Endothelial cell of umbilical vein (primary cell): ENCODE data around the gene GMCL1. TPM values are rescaled to one million over a fixed set of nuclear protein-coding genes. Genes with fewer than 3 reads are reported as not detected.

ENCODE experiments used
- BruUV-seq: library from RNA; stranded (reverse); fragments of 400-500 nt; replicated peaks from 2 replicates; lab custom pipeline; 2021; lab: Mats Ljungman, UMichigan
- CTCF ChIA-PET: fragments of 300-600, 350-600 bp; sonication (Branson Sonifier 250); formaldehyde crosslinking; loops from one replicate; lab custom pipeline; 2021; ENCODE audit warnings: antibody characterized with exemption, inconsistent platforms; lab: Charles Lee
- POLR2A ChIA-PET: fragments of 300-600, 350-600 bp; sonication (Branson Sonifier 250); formaldehyde crosslinking; loops from one replicate; lab custom pipeline; 2021; ENCODE audit warnings: antibody characterized with exemption, inconsistent platforms; lab: Charles Lee
- DNase-seq: peaks from one replicate; pipeline ENCODE4 v3.0.0-alpha.2; 2011; ENCODE audit warnings: low read depth, low spot score
- FAIRE-seq: peaks from 2 replicates; lab custom pipeline; 2011; peaks lifted over from hg19 to GRCh38; lab: Jason Lieb, UNC
- H2AFZ ChIP-seq: 2 replicates; pipeline ENCODE4 v1.6.0; 2012; ENCODE audit warnings: low read depth, low read length, control low read depth, inconsistent platforms
- H3K27ac ChIP-seq: 2 replicates; pipeline ENCODE4 v1.5.1; 2011; ENCODE audit warnings: low read depth, mild to moderate bottlenecking, control low read depth, low read length, moderate library complexity; ENCODE audit not compliant: insufficient read depth
- H3K27me3 ChIP-seq, 2 experiments: 2 replicates each; pipeline versions ENCODE4 v1.6.0 to v1.6.1; 2011; ENCODE audit warnings: low read length in 2 of 2, mixed read lengths in 1 of 2; ENCODE audit not compliant: control insufficient read depth in 2 of 2, insufficient read depth in 2 of 2
- H3K36me3 ChIP-seq, 2 experiments: 2 replicates in 1 of 2; 3 replicates in 1 of 2; pipeline ENCODE4 v1.5.1; 2011; ENCODE audit warnings: low read length in 2 of 2, mild to moderate bottlenecking in 1 of 2, moderate library complexity in 1 of 2; ENCODE audit not compliant: control insufficient read depth in 2 of 2, insufficient read depth in 2 of 2; ENCODE audit errors: extremely low read depth in 1 of 2
- H3K4me1 ChIP-seq: 3 replicates; pipeline ENCODE4 v1.5.1; 2011; ENCODE audit warnings: mild to moderate bottlenecking, low read length; ENCODE audit not compliant: control insufficient read depth, insufficient read depth; ENCODE audit errors: extremely low read depth
- H3K4me2 ChIP-seq: 2 replicates; pipeline ENCODE4 v1.6.1; 2011; ENCODE audit warnings: low read length, control low read depth, mixed read lengths; ENCODE audit not compliant: insufficient read depth
- H3K4me3 ChIP-seq, 3 experiments: fragments of 200-600 bp in 1 of 3; sonication (generic), shearing (Covaris generic) in 1 of 3; replicated peaks in 1 of 3; 2 replicates each; pipeline ENCODE4 v1.5.1; 2011 to 2016; ENCODE audit warnings: control low read depth in 3 of 3, low read length in 3 of 3, mild to moderate bottlenecking in 2 of 3, inconsistent platforms in 1 of 3, low read depth in 1 of 3, moderate library complexity in 1 of 3; ENCODE audit not compliant: insufficient read depth in 1 of 3
- H3K79me2 ChIP-seq: 2 replicates; pipeline ENCODE4 v1.6.0; 2012; ENCODE audit warnings: low read length, inconsistent platforms; ENCODE audit not compliant: control insufficient read depth, insufficient read depth
- H3K9ac ChIP-seq: replicated peaks from 2 replicates; pipeline ENCODE3; 2011; ENCODE audit warnings: low read length, control low read depth; ENCODE audit not compliant: insufficient read depth; ENCODE audit errors: extremely low read depth
- H3K9me1 ChIP-seq: replicated peaks from 3 replicates; pipeline ENCODE4 v1.6.0; 2011; ENCODE audit warnings: mild to moderate bottlenecking, low read length; ENCODE audit not compliant: control insufficient read depth, insufficient read depth; ENCODE audit errors: extremely low read depth
- H3K9me3 ChIP-seq: replicated peaks from 2 replicates; pipeline ENCODE4 v1.5.1; 2012; ENCODE audit warnings: low read length, inconsistent platforms; ENCODE audit not compliant: control insufficient read depth, insufficient read depth
- H4K20me1 ChIP-seq: replicated peaks from 2 replicates; pipeline ENCODE3; 2011; ENCODE audit warnings: mild to moderate bottlenecking, low read length; ENCODE audit not compliant: control insufficient read depth, insufficient read depth; ENCODE audit errors: extremely low read depth
- CTCF ChIP-seq, 2 donors: IDR thresholded peaks; 1 replicate in 1 of 2; 2 replicates in 1 of 2; pipeline ENCODE4 v1.5.1; 2011; ENCODE audit warnings: low read length in 2 of 2, mild to moderate bottlenecking in 2 of 2, moderate library complexity in 2 of 2, control low read depth in 1 of 2, inconsistent platforms in 1 of 2, low read depth in 1 of 2; ENCODE audit not compliant: insufficient read depth in 1 of 2; ENCODE audit errors: extremely low read depth in 1 of 2
- EZH2 ChIP-seq: IDR thresholded peaks from 2 replicates; pipeline ENCODE4 v1.6.1; 2012; ENCODE audit warnings: borderline replicate concordance, low read depth, mild to moderate bottlenecking, moderate library complexity, low read length, inconsistent platforms; ENCODE audit not compliant: severe bottlenecking
- FOS ChIP-seq: IDR thresholded peaks from 2 replicates; pipeline ENCODE4 v1.6.1; 2011; ENCODE audit warnings: mild to moderate bottlenecking, low read length, moderate library complexity, borderline replicate concordance; ENCODE audit not compliant: insufficient read depth
- GATA2 ChIP-seq: IDR thresholded peaks from 2 replicates; pipeline ENCODE4 v1.7.0; 2011; ENCODE audit warnings: low read depth, mild to moderate bottlenecking, moderate library complexity, mixed read lengths, low read length; ENCODE audit not compliant: insufficient read length, insufficient read depth
- JUN ChIP-seq: IDR thresholded peaks from 2 replicates; pipeline ENCODE4 v1.6.1; 2011; ENCODE audit warnings: borderline replicate concordance, low read depth; ENCODE audit not compliant: insufficient read length, insufficient read depth
- MAX ChIP-seq: IDR thresholded peaks from 2 replicates; pipeline ENCODE4 v1.6.1; 2011; ENCODE audit not compliant: insufficient read depth, insufficient read length
- MYC ChIP-seq: IDR thresholded peaks from one replicate; pipeline ENCODE4 v1.6.1; 2011; ENCODE audit warnings: mild to moderate bottlenecking, low read depth, low read length
- POLR2A ChIP-seq: IDR thresholded peaks from 2 replicates; pipeline ENCODE4 v1.6.1; 2012; ENCODE audit warnings: low read depth, mild to moderate bottlenecking, control low read depth, low read length
- POLR2AphosphoS5 ChIP-seq: IDR thresholded peaks from 2 replicates; pipeline ENCODE4 v1.6.1; 2012; ENCODE audit warnings: low read depth, mild to moderate bottlenecking, control low read depth, low read length, moderate library complexity; ENCODE audit not compliant: insufficient read depth
- dilution Hi-C: fragments of 300-500 bp; cut with MboI; formaldehyde crosslinking; loops from one replicate; pipeline ENCODE4 v1.15.0; 2019; ENCODE audit warnings: low sequenced_read_pairs; ENCODE audit not compliant: extremely low pct_ligation_motif_present
- intact Hi-C: fragments of 100-400 bp; cut with micrococcal nuclease; formaldehyde crosslinking; loops from one replicate; pipeline ENCODE4 v1.10.0; 2022
- polyA plus RNA-seq, 4 experiments: library from polyadenylated mRNA; depleted of rRNA in 3 of 4; stranded (reverse) in 3 of 4; unstranded in 1 of 4; fragments of >200 nt; gene quantifications; 2 replicates each; pipeline versions ENCODE4 v1.2.1 to v1.2.3, GENCODE V29; 2011 to 2012; ENCODE audit warnings: missing spikeins in 1 of 4
- total RNA-seq: library from RNA; stranded (reverse); gene quantifications from 2 replicates; pipeline ENCODE4 v1.2.3, GENCODE V29; 2021

GMCL1 gene
- total and polyA plus RNA-seq, 2 donors (not counting 3 experiments of a cell fraction or from before 2014, with no cell fraction given), result 4.2 to 14.6 TPM

GRCh38 chr2:69863298-69863697 is 33.8 kb downstream of the GMCL1 start:
- H4K20me1 ChIP-seq, result no peaks in the 10 kb centered on the region
- no peaks in the 10 kb centered on the region for H3K79me2 ChIP-seq
- H2AFZ ChIP-seq, result no peak overlapping the region
- H3K9me3 ChIP-seq, result no peaks in the 10 kb centered on the region
- H3K4me1 ChIP-seq, result no peaks in the 10 kb centered on the region
- H3K4me2 ChIP-seq, result no peak overlapping the region
- H3K27ac ChIP-seq, result no peak overlapping the region
- FAIRE-seq (peak; percentile 49), DNase-seq (no peak)
- POLR2A ChIA-PET, result no interaction called here
- no peak overlapping the region for H3K4me3 ChIP-seq
- no TSS peak for BruUV-seq
- no peaks in the 10 kb centered on the region for H3K27me3 ChIP-seq
- no peaks in the 10 kb centered on the region for H3K9me1 ChIP-seq
- peaks cover 3 to 15% of the 10 kb centered on the region in 2 experiments for H3K36me3 ChIP-seq
- TF ChIP-seq MYC, result no peak
- TF ChIP-seq POLR2A, result no peak
- TF ChIP-seq POLR2AphosphoS5, result no peak
- no peak for TF ChIP-seq JUN
- TF ChIP-seq CTCF (IDR thresholded peaks at IDR 0.05; ENCODE audit: extremely low read depth in 1 of 2, insufficient read depth in 1 of 2, low read depth in 1 of 2, low read length in 2 of 2), result no peak
- no peak for TF ChIP-seq GATA2
- no peak for TF ChIP-seq MAX
- TF ChIP-seq FOS, result no peak
- no peak for TF ChIP-seq EZH2
- CTCF ChIA-PET, result interaction anchor here (1.2 to 4.3 kb wide), 4 partner anchors 8 to 139 kb away, joined by 3 to 26 read pairs (median 4); partner anchors contain the start of gene SNRNP27
- intact Hi-C loops, result no loop called here
- dilution Hi-C loops, result no loop called here
- no peak overlapping the region for H3K9ac ChIP-seq
